NCI-H1694 treated with DMSO at 0.1 percent for 48 hours (cell line): Measurements from ENCODE around the gene SDHD.
A peak's percentile ranks its signal among the peaks of the same experiment; 100 is the strongest.
"Not testable (repeated sequence)": the region's sequence is repeated elsewhere in the genome, so short reads cannot be mapped to it uniquely, and the experiment has no call there.

Experiments used
- DNase-seq: peaks from one replicate; lab custom pipeline; 2025; lab: John Stamatoyannopoulos, UW

The SDHD gene

DNA sequence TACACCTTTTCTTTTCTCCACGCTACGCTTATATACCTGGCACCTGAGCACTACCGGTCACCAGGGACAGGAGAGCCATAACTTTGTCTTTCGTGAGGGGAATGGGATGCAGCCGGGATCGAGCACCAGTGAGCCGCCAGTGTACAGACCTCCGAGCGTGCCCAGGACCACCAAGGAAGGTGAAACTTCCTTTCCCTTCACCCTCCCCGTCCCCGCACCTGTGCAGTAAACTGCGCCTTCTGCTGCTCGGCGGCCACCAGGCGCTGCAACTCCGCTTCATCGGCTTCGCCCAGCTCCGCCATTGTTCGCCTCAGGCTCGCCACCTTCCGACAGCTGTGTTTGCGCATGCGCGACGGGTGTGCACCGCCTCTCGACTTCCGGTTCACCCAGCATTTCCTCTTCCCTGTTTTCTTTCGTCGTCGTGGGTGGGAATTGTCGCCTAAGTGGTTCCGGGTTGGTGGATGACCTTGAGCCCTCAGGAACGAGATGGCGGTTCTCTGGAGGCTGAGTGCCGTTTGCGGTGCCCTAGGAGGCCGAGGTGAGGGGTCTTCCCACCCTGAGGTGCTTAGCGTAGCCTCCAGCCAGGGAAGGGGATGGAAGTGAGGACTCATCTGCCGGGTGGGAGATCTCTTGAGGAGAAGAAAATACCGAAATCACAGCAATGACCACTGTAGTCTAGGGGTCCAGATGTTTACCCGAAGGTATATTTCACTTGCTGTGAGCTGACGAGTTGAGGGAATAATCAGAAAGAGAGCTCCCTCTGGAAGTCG lies at the start of gene SDHD, which contains the start of gene TIMM8B:
Gene SDHD (plus strand): TSS at position 452 of the 770 bp plus-strand sequence. CDS start 35 bp downstream, at position 487.
Gene TIMM8B (minus strand): TSS at position 335 of the 770 bp plus-strand sequence. CDS start 33 bp downstream, at position 302.
- DNase-seq, result peak; percentile 72

DNA sequence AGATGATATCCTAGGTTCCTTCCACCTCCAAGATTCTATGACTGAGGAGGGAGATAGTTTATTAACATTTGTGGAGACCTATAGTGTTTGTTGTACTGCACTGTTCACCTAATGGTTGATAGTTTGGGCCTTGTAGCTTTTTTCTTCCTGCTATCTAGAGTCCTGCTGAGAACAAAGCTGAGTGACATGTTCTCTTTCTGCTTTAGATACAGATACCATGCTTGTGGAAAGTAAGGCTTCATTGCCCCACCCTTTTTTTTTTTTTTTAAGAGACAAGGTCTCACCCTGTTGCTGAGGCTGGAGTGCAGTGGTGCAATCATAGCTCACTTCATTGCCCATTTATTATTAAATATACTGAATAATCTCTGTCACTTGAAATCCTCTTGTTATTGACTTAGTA lies 49.1 kb upstream of the SDHD start:
- DNase-seq, result no peak

DNA sequence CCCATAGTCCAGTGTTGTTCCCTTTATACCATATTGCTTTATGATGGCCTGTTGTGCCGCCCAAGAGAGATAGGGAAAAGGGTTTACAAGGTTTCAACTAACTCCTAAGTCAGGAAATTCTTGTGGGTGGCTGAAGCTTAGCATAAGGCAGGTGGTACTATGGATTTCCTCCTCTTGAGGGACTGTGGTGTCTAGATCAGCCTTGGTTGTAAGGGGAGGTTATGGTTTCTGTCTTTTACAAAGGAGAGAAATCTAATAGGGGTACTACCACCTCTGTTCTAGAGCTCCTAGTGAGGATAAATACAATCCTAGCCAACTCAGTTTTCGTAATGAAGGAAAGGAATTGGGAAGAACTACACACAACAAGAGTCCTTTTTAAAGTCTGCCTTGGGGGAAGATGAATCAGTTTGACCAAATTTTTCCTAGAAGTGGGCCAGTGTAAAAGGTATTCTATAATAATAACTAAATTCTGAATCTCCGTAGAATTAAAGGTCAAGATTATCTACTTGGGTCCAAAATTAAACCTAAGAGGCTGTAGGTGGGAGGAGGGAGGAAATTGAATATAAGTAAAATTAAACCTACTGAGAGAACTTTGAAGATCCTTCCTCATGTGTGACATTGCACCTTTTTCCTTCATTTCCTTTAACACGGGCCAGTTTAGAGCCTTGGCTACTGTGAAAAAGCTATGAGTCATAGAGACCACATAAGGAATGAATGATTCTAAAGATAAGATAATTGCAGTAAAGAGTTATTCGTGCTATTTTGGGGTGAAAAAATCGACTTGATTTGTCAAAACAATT lies 44.3 kb upstream of the SDHD start:
- DNase-seq, result no peak

DNA sequence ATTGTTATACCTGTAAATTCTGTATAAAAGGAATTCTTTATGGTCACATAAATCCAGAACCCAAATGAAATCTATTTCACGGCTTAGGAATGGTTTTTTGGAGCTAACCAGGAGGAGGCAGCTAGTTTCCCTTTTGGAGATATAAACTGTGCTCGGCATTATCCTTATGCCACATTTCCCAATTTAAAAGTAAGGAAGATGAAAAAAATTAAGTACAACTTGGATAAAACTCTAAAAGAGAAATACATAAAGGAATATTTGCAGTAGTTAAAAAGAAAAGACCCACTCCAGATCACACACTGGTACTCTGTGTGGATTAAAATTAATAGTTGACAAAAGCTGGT lies 43.7 kb upstream of the SDHD start:
- no peak for DNase-seq

DNA sequence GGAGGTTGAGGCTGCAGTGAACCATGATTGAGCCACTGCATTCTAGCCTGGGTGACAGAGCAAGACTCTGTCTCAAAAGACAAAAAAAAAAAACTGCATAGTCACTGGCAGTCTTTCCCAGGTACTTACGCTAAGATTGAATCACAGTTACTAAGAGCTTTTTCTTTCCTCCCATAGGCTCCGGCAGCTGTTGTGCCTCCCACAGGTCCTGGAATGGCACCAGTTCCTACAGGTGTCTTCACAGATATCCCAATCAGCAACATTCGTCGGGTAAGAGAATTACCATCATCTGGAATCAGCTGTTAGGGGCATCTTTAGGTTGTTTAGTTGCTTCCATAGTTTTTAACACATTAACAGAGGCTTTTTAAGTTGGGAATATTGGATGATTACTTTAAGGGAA lies 41.7 kb upstream of the SDHD start:
- no peak for DNase-seq

DNA sequence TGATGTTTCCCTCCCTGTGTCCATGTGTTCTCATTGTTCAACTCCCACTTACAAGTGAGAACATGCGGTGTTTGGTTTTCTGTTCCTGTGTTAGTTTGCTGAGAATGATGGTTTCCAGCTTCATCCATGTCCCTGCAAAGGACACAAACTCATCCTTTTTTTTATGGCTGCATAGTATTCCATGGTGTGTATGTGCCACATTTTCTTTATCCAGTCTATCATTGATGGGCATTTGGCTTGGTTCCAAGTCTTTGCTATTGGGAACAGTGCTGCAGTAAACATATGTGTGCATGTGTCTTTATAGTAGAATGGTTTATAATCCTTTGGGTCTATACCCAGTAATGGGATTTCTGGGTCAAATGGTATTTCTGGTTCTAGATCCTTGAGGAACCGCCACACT lies 40.0 kb upstream of the SDHD start:
- DNase-seq, result not testable (repeated sequence)

DNA sequence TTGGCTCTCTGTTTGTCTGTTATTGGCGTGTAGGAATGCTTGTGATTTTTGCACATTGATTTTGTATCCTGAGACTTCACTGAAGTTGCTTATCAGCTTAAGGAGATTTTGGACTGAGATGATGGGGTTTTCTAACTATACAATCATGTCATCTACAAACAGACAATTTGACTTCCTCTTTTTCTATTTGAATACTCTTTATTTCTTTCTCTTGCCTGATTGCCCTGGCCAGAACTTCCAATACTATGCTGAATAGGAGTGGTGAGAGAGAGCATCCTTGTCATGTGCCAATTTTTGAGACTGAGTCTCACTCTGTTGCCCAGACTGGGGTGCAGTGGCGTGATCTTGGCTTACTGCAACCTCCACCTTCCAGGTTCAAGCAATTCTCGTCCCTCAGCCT lies 38.4 kb upstream of the SDHD start:
- not testable (repeated sequence) for DNase-seq

DNA sequence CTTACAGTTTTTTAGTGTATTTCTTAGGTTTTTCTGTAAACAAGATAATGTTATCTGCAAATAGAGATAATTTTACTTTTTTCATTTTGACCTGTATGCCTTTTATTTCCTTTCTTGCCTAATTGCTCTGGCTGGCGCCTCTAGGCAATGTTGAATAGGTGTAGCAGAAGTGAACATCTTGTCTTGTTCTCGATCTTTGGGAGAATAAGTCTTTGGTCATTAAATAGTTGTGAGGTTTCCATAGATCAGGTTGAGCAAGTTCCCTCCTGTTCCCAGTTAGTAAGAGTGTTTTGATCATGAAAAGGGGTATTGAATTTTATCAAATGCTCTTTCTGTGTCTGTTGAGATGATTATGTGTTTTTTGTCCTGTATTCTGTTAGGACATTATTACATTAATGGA lies 36.9 kb upstream of the SDHD start:
- DNase-seq, result no peak

DNA sequence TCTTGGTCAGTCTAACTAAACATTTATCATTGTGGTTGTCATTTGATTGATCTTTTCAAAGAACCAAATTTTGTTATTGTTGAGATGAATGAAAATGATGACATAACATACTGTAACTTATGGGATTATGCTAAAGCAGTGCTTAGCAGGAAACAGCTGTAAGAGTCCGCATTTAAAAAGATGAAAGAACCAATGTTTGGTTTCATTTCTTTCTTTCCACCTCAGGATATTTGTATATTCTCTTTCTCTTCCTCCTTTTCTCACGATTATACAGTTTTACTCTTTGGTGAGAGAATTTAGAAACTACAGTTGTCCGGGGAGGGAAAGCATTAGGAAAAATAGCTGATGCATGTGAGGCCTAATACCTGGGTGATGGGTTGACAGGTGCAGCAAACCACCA lies 36.0 kb upstream of the SDHD start:
- no peak for DNase-seq

DNA sequence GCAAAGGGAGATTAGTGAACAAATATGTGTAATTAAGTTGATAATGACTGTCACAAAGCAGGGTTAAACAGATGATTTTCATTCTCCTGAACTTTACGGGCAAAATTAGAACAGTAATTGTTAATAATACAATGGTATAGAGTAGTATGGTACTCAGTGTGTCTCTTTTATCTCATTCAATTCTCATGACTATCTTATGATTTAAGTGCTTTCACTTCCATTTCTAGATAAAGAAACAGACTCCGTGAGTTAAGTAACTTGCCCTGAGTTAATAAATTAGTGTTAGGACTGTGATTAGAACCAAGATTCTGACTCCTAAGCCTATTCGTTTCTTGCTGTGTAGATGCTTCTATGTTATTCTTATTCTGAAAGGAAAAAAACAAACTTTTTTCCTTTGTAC lies 34.9 kb upstream of the SDHD start:
- no peak for DNase-seq

DNA sequence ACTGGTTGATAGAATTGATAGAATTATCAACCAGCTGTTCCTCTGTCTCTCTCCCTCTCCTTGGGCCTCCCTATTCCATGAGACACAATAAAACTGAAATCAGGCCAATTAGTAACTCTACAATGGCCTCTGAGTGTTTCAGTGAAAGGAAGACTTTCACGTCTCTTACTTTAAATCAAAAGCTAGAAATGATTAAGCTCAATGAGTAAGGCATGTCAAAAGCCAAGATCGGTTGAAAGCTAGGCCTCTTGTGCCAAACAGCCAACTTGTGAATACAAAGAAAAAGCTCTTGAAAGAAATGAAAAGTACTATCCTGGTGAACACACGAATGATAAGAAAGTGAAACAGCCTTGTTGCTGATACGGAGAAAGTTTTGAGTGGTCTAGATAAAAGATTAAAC lies 29.5 kb upstream of the SDHD start:
- no peak for DNase-seq

DNA sequence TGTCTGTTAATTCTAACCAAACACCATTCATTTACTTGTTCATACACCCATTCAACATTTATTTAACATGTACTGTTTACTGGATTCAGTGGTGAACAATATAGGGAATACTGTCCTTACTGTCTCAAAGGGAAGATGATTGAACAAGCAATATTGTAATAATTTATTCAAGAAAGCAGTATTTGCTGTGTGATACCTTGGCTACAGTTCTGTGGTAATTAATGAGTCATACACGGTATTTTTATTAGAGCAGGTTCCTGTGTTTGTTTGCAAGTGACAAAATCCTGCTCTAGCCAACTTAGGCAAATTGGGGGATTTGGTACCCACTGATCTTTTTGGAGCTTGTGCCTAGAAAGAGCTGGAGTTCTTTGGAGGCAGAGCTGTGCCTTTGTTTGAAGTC lies 28.6 kb upstream of the SDHD start:
- DNase-seq, result no peak

DNA sequence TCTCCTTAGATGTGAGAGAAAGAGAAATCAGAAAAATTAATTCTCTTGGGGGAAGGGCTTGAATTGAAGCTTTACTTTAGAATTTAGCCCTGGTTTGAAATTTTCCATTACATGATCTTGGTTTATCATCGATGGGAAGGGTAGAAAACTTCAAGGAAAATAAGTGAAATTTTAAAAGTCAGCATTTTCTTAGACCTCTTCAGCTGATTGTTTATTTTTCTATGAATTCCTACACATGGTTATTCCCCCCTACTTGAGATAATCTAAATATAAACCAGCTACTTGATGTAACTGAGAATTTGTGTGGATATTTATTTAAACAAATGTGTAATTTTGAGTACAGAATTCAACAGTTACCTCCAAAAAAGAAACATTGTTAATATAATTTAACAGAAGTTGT lies 23.8 kb upstream of the SDHD start:
- no peak for DNase-seq

DNA sequence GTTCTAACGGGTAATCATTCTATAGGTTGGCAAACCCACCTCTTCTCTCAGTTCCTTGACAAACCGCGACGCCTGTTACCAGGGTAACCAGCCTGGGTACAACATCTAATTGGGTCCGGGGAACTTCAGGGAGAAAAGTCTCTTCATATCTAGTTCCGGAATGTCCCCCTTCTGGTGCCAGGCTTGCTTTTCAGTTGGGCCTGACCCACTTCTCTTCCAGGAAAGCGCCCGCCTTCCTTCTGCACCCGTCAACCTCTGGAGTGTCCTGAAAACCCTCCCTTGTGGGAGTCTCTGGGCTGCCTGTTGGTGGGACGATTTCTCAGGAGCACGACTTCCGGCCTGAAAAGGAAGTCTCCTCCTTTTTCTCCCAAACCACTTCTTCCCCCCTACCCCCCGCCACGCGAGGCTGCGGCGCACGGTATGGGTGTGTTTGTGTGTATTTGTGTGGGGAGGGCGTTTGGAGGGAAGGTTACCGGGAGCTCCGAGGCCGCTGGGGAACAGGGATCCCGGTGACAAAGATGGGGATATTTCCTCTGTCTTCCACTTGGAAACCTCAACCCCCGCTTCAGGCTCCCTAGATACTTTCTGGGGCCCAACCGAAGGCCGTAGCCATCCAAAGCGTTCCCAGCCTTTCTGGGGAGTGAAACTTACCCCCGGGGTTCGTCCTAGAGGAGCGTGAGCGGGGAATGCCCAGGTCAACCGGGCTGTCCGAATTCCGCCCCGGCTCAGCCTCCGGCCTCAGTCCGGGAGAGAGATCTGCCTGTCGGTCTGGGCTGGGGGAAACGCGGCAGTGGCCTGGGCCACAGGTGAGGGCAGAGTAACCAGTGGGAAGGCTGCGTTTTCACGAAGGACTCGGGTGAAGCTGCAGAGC lies 12.5 kb upstream of the SDHD start, which contains the start of the genes NKAPD1 and PIH1D2:
Gene NKAPD1 (plus strand): TSS at position 359 of the 871 bp plus-strand sequence. CDS start 1,276 bp downstream, outside the sequence.
Gene PIH1D2 (minus strand): TSS at position 77 of the 871 bp plus-strand sequence. CDS start 843 bp downstream, outside the sequence.
- peak; percentile 55 for DNase-seq

DNA sequence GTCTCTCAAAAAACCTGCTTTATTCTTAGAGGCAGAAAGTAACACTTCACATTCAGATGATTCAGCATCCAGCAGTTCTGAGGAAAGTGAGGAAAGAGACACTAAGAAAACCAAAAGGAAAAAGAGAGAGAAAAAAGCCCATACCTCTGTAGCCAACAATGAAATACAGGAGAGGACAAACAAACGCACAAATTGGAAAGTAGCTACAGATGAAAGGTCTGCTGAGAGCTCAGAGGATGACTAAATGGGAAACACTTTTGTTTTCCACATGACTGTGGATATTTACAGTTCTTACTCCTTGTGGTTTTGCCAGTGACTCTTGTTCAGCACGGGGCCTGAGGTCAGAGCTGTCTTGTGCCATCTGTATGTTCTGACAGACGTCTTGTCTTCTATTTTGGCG lies 3.9 kb upstream of the SDHD start:
- DNase-seq, result no peak

DNA sequence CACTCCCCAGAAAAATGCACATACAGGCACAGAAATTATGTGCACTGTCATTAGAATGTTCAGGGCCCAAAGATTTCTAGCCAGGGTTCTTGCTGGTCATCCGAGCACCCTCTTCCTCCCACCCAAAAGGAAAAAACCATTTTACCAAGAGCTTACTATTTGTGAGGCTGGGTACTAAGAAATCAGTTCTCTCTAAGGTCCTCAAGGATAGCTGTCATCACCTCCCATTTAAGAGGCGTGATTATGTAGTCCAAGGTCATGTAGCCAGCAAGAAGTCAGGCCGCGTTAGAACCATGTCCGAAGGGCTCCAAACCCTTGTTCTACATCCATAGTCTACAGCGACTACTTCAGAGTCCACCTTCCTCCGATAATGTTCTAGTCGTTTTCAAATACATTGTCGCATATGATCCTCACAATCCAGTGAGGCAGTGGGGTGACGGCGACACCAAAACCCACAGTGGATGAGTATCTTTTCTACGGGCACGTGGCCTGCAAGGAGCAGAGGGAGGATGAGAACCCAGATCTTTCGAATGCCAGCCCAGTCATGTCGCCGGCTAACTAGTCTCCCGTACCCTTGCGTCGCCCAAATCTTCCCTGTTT lies 751 bp upstream of the SDHD start:
- peak; percentile 1 for DNase-seq

DNA sequence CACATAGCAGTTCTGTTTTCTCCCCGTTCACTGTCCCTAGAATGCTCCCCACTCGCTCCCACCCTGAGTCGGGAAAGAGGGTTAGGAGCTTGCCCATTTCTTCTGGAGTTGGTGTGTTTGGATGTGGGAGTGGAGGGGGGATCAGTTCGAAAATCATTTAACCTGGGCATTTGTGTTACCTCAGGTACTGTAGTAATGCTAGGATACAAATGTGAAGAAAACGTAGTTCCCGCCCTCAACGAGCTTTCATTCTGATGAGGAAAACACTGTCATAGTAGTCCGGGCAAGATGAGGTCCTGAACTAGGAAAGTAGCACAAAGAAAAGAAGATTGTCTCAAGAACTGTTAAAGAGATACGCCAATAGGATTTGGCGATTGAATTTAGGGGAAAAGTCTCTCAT lies 539 bp downstream of the SDHD start:
- DNase-seq, result no peak

DNA sequence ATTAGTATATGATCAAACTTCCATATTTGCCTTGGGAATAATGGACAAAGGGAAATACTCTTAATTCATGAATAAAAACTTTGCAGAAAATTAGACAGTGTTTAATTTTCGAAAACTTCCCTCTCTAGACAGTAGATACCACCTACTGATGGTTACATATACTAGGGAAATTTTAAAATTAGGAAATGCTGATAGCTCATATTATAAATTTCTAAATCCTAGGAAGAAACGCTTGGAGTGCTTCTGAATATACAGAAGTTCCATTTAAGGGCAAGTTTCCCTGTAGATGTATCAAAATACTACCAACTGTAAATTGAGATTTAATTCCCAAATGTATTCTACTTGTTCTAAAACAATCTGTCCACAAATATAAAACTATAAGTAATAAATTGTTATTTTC lies 8.6 kb downstream of the SDHD start:
- not testable (repeated sequence) for DNase-seq

DNA sequence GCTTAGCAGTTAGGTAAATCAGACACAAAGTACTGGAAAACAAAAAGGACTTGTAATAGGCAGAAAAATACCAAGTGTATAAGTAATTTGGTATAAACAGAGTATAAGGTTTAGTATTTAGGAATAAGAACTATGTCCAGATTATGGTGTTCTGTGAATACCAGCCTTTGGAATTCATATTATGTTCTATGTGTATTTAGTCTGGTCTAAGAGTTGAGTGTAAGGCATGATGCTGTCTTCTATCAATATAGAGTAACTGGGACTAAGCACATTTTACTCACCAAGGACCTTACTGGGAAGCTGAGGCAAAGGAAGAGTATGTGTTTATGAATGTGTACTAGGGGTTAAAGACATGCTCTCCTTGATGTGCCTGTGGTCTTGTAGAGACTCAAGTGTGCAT lies 9.5 kb downstream of the SDHD start:
- no peak for DNase-seq

DNA sequence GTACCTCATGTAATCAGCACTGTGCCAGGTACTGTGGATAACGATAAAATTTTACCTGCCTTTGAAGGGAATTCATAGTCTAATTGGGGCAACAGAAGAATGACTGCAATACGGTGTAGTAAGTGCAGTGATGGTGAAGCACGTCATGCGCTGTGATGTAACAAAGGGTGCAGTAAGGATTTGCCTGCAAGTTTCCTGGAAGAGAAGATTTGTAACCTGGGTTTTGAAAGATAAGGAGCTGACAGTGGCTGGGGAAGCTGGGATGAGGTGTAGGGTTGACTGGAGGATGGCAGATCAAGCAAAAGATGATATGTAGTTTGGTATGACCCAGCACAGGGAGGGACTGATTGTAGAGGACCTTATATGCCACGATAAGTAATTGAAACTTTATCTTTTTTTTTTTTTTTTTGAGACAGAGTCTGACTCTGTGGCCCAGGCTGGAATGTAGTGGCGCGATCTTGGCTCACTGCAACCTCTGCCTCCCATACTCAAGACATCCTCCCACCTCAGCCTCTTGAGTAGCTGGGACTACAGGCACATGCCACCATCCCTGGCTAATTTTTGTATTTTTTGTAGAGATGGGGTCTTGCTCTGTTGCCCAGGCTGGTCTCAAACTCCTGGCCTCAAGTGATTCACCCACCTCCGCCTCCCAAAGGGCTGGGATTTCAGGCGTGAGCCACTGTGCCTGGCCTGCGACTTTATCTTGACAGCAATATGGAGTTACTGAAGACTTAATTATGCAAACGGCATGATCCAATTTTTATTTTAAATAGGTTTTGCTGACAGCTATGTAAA lies 11.3 kb downstream of the SDHD start:
- DNase-seq, result no peak

DNA sequence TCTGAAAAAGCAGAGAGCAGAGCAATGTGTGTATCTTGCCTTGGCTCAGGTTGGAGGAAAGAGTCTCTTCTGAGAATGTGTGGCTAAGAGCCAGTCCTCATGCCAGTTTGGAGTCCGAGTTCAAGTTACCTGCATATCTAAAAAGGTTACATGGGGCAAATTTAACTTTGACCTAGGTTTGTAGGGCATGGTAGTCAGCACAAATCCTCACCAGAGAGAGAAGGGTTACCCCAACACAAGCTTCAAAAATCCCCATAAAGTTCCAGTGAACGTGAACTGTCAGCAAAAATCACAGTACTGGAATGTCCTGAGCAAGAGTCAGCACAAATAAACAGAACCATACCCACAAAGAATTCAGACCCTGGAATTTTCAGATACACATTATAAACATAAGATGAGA lies 13.8 kb downstream of the SDHD start:
- no peak for DNase-seq
